Activated naive CD8-positive, alpha-beta T cell treated with anti-CD3 and anti-CD28 coated beads, Interleukin-2, amount 50 U/mL, for 16 hours (primary cell): Measurements from ENCODE around the gene CTRB1.

Experiments
- DNase-seq: peaks from one replicate; pipeline ENCODE4 v3.0.0-alpha.2; 2020; ENCODE audit warnings: low read depth, low spot score

The CTRB1 gene

GRCh38 chr16:75225678-75226515, 7.1 kb downstream of the CTRB1 start:
- DNase-seq: no peak

DNA sequence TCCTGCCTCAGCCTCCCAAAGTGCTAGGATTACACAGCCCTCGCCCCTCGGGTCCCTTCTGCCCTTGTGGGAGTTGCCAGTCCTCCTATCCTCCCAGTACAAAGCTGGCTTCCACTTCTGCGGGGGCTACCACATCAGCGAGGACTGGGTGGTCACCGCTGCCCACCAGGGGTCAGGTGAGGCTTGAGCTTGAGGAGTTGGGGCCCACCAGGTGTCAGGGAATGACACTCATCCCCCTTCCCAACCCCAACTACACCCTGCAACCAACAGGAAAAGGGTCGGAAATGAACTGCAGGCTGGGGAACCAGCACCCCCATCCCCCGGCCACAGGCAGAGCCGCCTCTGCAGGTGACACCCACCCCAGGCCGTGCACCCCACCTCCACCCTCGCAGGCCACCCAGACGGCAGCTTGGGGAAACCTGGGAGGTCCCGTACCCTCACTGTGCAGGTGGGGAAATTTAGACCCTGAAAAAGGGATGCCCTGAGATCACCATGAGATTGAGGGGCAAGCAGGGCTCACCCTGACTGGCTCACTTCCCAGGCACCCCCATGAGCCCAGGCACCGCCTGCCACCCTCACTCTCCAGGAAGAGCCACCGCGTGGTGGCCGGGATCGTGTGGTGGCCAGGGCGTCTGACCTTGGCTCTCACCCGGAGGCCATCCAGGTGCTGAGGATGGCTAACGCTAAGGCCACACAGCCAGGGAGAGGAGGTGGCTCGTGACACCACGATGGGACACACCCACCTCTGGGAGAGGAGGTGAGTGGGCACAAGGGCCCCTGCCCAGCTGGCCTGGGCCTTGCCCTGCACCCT, 8.0 kb downstream of the CTRB1 start:
- DNase-seq: no peak

DNA sequence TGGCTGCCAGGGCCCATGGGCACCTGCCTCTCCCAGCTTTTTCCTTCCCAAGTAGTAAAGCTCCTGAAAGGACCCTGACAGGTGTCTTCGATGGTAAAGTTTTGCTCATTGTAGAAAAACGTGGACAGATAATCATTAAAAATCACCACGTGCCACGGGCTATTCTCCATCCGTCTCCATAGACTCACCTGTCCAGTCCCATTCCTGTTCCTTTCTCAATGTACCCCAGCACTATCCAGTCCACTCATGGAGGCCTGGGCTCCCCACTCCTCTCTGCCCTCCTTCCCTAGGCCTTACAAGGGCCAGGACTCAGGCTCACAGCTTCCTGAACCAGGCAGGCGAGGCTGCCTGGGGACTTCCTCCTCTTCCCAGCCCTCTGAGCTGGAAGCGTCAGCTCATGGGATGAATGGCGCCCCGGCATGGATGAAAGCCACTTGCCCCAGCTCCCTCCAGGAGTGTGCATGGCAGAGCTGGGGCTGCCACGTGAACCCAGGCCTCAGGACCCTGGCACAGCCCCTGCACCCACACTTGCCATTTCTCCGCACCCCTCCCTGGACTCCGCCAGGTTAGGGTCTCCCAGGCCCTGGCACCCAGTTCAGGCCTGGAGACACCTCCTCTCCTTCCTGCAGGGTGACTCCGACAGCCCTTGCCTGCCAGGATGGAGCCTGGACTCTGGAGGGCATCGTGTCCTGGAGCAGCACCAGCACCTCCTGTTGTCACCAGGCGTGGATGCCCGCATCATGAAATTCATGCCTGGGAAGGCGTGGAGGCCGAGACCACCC, 8.8 kb downstream of the CTRB1 start:
- no peak for DNase-seq

DNA sequence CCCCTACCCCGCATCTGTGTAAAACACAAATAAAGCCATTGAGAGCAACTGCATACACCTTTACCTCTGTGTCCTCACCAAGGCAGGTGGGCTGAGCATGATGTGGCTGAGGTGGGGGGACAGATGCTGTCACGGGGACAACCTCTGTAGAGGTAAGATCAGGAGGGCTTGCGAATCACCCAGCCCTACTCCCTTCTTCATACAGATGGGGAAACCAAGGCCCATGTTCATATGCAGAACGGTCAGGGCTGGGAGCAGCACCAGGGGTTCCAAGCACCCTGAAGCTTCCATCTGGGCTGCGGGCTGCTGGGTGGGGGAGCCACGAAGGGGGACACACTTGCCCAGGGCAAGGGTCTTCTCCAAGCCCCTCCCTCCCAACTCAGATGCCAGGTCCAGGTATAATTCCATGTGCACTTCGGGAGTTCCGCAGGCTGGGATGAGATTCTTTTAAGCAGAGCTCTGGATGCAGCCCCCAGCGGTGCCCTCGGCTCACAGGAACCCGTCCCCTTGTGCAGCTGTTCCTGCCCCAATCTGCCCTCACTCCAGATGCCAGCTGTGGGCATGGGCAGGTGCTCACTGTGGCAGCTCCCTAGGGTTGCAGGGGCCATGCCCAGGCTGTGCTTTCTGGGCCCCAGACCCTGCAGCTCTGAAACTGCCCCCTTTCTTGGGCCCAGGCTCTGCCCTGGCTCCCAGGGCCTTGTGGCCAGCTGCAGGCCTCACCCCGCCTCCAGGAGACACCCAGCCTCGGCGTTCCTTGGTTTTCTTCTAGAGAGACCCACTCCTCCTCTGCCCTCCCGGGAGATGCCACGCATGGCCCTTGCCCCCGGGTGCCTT, 9.6 kb downstream of the CTRB1 start:
- DNase-seq: no peak

DNA sequence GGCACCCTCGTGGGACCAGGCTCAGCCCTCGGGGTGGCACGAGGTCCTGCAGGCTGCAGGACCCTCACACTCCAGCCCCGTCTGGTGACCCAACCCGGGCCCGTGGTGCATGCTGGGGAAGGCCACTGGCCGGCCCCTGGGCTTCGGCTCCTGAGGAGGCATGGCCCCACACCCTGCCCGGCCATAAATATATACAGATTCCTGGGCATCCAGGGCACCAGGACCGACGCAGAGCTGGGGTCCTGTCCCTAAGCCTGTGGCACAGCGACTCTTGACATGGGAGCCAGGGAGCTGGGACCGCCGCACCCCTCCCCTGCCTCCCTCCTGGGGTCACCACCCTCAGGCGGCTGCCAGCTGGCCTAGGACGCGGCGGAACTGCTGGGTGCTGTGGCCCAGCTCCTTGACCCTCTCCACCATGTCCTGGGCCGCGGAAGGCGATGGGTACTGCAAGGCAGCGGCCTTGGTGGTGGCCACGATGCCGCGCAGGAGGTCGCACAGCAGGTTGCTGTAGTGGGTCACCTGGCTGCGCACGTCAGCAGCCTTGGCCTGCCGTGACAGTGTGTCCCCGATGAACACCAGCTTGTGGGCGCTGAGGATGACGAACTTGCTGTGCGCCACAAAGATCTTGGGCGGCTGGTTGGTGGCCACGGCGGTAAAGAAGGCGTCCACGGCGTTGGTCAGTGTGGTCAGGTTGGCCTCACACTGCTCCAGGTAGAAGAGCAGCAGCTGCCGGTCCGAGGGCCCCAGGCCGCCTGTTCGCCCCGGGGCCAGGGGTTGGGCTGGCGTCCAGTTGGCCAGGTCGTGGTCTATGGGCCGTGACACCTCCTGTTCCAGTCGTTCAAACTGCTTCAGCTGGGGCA, 10.6 kb downstream of the CTRB1 start:
- DNase-seq: no peak

DNA sequence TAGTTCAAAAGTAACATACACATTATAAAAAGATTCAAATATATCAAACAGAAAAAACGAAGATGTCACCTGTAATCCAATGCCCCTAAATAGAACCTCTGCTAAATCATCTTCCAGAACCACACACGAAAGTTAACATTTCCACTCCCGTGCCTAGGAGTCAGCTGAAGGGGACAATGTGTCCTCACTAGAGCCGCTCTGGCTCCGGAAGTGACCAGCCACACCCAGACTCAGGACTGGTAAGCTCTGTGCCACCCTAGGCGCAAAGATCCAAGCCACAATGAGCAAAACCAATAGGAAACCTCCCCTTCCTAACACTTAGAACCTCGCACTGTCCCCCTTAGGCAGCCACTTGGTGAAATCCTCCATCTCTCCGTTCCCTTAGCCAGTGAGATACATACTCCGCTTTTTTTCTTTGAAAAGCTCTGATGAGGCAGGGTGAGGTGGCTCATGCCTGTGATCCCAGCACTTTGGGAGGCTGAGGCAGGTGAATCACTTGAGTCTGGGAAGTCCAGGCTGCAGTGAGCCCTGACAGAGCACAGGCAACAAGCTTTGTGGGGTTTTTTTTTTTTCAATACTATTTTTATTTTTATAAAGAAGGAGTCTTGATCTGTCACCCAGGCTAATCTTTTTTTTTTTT, 11.8 kb downstream of the CTRB1 start:
- no peak for DNase-seq

- DNase-seq: no peak
Observed at GRCh38 chr16:75231570-75231969, 12.8 kb downstream of the CTRB1 start.

GRCh38 chr16:75233611-75233938, 14.8 kb downstream of the CTRB1 start:
- no peak for DNase-seq

DNA sequence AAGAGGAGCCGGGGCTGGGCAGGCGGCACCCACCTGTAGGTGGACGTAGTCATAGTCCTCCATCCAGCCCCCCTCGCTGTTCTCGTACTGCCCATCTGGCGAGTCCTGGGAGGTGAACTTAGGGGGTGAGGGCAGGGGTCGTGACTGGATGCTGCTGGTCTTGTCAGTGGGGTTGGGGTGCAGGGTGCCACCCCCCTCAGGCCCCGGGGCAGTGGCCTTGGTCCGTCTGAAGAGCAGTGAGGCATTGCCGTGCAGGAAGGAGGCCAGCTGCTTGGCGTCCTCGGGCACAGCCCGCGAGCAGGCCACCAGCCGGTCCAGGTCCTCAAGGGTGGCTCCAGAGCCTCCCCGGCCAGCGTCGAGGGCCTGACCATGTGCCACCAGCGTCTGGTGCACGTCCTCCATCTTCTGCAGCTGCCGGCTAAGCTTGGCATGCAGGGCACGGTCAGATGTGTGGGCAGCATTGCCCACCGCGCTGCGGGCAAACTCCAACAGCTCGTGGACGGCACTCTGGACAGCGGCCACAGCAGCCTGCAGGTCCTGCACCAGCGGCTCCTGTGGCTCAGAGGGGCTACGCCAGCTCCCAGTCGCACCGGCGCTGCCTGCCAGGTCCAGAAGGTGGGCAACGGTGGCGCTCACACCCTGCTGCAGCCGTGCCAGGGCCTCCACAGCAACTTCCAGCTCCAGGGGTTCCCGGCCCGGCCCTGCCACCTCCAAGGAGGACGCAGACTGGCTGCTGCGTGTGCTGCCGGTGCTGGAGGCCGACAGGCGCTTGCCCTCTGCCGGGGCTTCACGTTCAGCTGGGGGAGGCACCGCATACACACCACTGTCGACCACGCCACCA, 16.3 kb downstream of the CTRB1 start:
- DNase-seq: no peak

DNA sequence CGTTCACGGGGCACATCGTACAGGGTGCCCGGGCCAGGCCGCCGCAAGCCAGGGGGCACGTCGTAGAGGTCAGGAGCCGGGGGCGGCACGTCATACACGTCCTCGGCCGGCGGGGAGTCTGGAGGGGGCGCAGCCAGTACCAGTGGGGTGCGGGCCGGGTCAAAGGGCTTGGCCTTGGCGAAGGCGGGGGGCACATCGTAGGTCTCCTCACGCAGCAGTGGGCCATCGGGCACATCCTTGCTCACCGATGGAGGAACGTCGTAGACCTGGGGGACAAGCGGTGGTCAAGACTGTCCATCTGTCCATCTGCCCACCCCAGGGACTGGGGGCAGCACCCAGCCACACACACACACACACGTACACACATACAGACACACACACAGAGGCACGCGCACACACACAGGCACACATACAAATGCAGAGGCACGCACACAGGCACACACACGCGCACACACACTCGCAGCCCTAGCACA, 17.0 kb downstream of the CTRB1 start:
- no peak for DNase-seq

- no peak for DNase-seq
Observed at GRCh38 chr16:75236232-75236631, 17.4 kb downstream of the CTRB1 start.

DNA sequence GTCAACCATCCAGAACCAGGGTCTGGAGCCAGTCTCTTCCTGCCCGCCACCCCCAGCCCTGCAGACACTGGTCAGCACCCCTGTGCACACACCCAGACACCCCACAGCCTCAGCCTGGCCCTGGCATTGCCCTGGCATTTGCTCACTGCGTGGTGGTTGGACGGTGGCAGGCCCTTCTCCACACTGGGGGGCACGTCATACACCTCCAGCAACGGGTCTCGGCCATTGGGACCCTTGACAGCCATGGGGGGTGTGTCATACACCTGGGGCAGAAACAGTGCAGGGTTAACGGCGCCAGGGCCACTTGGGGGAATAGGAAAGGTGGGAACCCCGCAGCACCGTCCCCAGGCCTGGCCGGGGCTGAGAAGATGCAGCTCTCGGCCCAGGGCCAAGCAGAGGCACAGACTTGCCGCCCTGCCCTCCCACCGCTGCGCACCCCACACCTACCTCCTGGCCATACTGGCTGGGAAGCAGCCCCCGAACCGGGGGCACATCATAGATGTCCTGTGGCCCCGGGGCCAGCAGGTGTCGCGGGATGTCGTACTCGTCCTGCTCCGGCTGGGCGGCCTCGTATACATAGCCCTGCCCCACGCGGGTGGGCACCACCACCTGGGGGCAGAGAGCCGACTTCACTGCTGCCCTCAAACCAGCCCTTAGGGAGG, 18.1 kb downstream of the CTRB1 start:
- no peak for DNase-seq

- no peak for DNase-seq
Observed at GRCh38 chr16:75237398-75238131, 18.8 kb downstream of the CTRB1 start.

GRCh38 chr16:75238132-75238852, 19.5 kb downstream of the CTRB1 start:
- no peak for DNase-seq

DNA sequence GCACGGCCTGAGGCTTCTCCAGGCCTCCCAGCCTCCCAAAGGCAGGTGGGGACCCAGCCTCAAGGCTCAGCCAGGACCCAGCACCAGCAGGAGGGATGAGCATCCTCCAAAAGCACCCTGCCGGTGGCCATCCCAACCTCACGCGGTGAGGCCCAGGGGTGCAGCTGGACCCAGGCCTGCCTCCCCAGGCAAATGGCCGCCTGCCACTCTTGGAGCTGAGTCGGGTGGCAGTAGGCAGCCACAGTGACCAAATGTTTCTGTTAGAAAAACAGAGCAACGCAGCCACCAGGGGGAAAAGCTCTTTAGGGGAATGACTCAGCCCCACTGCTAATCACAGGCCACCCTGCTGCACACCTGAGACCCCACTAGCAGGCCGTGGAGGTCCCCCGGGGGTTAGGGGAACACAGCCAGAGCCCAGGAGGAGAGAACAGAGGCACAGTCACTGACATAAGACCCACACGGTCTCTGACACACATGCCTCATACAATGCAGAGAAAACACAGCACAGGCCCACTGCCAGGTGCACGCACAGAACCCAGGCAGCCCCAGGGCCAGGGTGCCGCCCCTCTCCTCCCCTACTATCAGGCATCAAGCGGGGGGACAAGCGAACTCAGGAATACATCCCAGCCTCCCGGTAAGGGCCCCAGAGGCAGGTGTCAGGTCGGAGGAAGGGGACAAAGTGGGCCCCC, 20.2 kb downstream of the CTRB1 start:
- no peak for DNase-seq

GRCh38 chr16:75239542-75240122, 20.8 kb downstream of the CTRB1 start:
- no peak for DNase-seq
